HL-60 (cell line): ENCODE measurements around the gene POT1.

Source experiments
- DNase-seq, 2 experiments: peaks; one replicate each; pipeline ENCODE4 v3.0.0-alpha.2; 2010 to 2020; ENCODE audit warnings: low read depth in 1 of 2, low spot score in 1 of 2
- H3K27ac ChIP-seq: fragments of 250-450 bp; sonication (Bioruptor Pico); replicated peaks from 2 replicates; pipeline ENCODE4 v1.5.1; 2020; ENCODE audit warnings: mild to moderate bottlenecking, moderate library complexity
- H3K27me3 ChIP-seq: fragments of 250-450 bp; sonication (Bioruptor Pico); 2 replicates; pipeline ENCODE4 v1.5.1; 2021; ENCODE audit warnings: mild to moderate bottlenecking, moderate library complexity; ENCODE audit not compliant: insufficient read depth, poor library complexity, severe bottlenecking
- H3K4me3 ChIP-seq: replicated peaks from 2 replicates; pipeline ENCODE4 v1.5.1; 2011; ENCODE audit warnings: mild to moderate bottlenecking, control low read depth, low read length; ENCODE audit not compliant: insufficient read depth
- GABPA ChIP-seq: IDR thresholded peaks from 2 replicates; pipeline ENCODE4 v1.6.1; 2012; ENCODE audit warnings: low read depth
- POLR2AphosphoS5 ChIP-seq: IDR thresholded peaks from 2 replicates; pipeline ENCODE4 v1.6.1; 2012; ENCODE audit warnings: low read depth
- SPI1 ChIP-seq: IDR thresholded peaks from 2 replicates; pipeline ENCODE4 v1.6.1; 2012; ENCODE audit warnings: low read depth, mild to moderate bottlenecking, borderline replicate concordance
- TF ChIP-seq, protein P1 (sequence below): IDR thresholded peaks from 2 replicates; pipeline ENCODE4 v1.6.1; 2012; ENCODE audit warnings: low read depth; ENCODE audit not compliant: insufficient replicate concordance
- TF ChIP-seq, protein P2 (sequence below): IDR thresholded peaks from one replicate; pipeline ENCODE4 v1.5.1; 2011; ENCODE audit warnings: low read length, control low read depth, inconsistent platforms; ENCODE audit not compliant: insufficient read depth

The POT1 gene

DNA sequence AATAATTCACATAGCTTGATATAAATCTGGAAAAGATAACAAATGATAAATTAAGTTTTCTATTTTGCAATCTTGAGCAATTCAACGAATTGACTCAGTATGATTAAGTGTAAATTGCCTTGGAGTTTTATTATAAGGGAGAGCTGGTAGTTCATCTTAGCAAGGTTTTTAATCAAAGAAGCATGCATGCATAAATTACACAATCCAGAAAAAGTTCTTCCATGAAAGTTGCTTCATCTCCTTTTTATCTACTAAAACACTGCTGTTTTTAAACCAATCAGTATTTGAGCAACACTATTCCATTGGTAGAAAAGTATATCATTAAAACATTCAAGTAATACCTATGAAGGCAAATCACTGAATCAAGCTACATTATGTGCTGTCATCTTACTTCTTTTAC, 47.6 kb downstream of the POT1 start:
- TF ChIP-seq SPI1 (no peak), POLR2AphosphoS5 (no peak), GABPA (no peak)
- TF ChIP-seq, protein P1, sequence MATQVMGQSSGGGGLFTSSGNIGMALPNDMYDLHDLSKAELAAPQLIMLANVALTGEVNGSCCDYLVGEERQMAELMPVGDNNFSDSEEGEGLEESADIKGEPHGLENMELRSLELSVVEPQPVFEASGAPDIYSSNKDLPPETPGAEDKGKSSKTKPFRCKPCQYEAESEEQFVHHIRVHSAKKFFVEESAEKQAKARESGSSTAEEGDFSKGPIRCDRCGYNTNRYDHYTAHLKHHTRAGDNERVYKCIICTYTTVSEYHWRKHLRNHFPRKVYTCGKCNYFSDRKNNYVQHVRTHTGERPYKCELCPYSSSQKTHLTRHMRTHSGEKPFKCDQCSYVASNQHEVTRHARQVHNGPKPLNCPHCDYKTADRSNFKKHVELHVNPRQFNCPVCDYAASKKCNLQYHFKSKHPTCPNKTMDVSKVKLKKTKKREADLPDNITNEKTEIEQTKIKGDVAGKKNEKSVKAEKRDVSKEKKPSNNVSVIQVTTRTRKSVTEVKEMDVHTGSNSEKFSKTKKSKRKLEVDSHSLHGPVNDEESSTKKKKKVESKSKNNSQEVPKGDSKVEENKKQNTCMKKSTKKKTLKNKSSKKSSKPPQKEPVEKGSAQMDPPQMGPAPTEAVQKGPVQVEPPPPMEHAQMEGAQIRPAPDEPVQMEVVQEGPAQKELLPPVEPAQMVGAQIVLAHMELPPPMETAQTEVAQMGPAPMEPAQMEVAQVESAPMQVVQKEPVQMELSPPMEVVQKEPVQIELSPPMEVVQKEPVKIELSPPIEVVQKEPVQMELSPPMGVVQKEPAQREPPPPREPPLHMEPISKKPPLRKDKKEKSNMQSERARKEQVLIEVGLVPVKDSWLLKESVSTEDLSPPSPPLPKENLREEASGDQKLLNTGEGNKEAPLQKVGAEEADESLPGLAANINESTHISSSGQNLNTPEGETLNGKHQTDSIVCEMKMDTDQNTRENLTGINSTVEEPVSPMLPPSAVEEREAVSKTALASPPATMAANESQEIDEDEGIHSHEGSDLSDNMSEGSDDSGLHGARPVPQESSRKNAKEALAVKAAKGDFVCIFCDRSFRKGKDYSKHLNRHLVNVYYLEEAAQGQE, result no peak
- TF ChIP-seq, protein P2, sequence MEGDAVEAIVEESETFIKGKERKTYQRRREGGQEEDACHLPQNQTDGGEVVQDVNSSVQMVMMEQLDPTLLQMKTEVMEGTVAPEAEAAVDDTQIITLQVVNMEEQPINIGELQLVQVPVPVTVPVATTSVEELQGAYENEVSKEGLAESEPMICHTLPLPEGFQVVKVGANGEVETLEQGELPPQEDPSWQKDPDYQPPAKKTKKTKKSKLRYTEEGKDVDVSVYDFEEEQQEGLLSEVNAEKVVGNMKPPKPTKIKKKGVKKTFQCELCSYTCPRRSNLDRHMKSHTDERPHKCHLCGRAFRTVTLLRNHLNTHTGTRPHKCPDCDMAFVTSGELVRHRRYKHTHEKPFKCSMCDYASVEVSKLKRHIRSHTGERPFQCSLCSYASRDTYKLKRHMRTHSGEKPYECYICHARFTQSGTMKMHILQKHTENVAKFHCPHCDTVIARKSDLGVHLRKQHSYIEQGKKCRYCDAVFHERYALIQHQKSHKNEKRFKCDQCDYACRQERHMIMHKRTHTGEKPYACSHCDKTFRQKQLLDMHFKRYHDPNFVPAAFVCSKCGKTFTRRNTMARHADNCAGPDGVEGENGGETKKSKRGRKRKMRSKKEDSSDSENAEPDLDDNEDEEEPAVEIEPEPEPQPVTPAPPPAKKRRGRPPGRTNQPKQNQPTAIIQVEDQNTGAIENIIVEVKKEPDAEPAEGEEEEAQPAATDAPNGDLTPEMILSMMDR, result no peak
- Histone ChIP-seq H3K4me3 (no peak overlapping the region), H3K27me3 (no peaks in the 10 kb centered on the region), H3K27ac (no peak overlapping the region)
- no peak for DNase-seq

DNA sequence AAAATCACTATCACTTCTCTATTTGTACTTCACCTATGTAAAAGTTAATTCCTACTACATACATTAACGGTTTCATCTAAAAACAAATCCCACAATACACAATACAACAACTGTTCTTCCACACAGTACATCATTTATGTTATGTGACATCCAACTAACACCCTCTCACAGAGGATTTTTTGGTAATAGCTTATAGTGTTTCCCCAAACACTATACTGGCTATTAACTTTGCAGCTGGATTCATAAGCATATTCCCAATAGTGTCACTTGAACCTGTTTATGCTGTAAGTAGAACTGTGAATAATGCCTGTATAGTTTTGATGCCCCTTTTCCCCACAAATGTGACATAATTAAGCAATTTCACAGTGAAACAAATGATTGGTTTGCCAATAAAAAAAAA, 49.9 kb downstream of the POT1 start:
- H3K4me3 ChIP-seq, result no peak overlapping the region
- H3K27ac ChIP-seq, result no peak overlapping the region
- H3K27me3 ChIP-seq, result no peaks in the 10 kb centered on the region
- no peak for DNase-seq
- no peak for TF ChIP-seq GABPA
- no peak for TF ChIP-seq POLR2AphosphoS5
- no peak for TF ChIP-seq SPI1
- TF ChIP-seq, protein P1, result no peak
- TF ChIP-seq, protein P2, result no peak

DNA sequence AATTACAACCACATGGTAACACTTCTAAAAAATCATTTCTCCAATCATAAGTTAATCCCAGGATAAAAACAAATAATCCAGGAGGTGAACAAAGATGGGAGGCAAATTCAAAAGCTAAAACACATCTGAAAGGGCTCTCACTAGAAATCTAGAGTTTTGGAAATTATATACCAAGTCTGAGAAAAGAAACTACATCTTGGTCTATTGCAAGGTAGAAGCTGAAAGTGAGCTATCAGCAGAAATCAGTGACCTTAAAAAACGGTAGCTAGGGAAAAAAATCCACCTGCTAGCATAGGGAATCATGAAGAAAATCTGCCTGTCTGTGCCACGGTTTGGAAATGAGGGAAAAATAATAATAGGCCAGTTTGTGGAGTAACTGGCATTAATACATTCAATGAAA, 50.5 kb downstream of the POT1 start:
- DNase-seq, result no peak
- Histone ChIP-seq H3K27ac (no peak overlapping the region), H3K4me3 (no peak overlapping the region), H3K27me3 (no peaks in the 10 kb centered on the region)
- TF ChIP-seq, protein P2, result no peak
- TF ChIP-seq, protein P1, result no peak
- TF ChIP-seq GABPA (no peak), SPI1 (no peak), POLR2AphosphoS5 (no peak)
